Measurements from ENCODE around the gene GAB4. TPM values are rescaled to one million over a fixed set of nuclear protein-coding genes. Genes with fewer than 3 reads are reported as not detected.

The GAB4 gene
- total RNA-seq, 2 experiments from 2014 or later: not detected

DNA sequence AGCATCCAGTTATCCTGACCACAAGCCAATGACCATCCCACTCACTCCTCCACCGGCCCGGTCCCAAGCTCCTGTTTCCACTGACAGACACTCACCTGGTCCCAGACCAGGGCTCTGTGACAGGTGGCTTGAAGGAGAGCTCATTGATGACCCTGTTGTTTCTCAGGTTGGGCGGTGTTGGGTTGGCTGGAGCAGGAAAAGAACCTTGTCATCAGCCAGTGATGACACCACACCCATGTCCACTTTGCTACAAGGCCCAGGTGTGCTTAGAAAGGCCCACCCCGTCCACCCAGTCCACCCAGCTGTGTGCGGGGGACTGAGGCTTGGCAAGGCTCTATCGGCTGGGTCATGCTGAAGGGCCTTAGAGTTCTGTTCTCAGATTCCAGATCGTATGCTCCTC, 42.9 kb downstream of the GAB4 start:
- DNase-seq (no peak), ATAC-seq (ENCODE audit: poor library complexity) (no peak)
- ChIA-PET CTCF (no interaction called here), POLR2A (no interaction called here)
- no peaks in the 10 kb centered on the region for H3K27me3 ChIP-seq (ENCODE audit: control insufficient read depth in 1 of 2, insufficient read depth in 2 of 2, low read length in 2 of 2)
- TF ChIP-seq, protein P1, sequence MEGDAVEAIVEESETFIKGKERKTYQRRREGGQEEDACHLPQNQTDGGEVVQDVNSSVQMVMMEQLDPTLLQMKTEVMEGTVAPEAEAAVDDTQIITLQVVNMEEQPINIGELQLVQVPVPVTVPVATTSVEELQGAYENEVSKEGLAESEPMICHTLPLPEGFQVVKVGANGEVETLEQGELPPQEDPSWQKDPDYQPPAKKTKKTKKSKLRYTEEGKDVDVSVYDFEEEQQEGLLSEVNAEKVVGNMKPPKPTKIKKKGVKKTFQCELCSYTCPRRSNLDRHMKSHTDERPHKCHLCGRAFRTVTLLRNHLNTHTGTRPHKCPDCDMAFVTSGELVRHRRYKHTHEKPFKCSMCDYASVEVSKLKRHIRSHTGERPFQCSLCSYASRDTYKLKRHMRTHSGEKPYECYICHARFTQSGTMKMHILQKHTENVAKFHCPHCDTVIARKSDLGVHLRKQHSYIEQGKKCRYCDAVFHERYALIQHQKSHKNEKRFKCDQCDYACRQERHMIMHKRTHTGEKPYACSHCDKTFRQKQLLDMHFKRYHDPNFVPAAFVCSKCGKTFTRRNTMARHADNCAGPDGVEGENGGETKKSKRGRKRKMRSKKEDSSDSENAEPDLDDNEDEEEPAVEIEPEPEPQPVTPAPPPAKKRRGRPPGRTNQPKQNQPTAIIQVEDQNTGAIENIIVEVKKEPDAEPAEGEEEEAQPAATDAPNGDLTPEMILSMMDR (IDR thresholded peaks at IDR 0.05): no peak
- H3K36me3 ChIP-seq (ENCODE audit: insufficient read depth, low read length): no peaks in the 10 kb centered on the region
- no peaks in the 10 kb centered on the region for H3K36me3 Mint-ChIP-seq (ENCODE audit: low read depth)
- no peaks in the 10 kb centered on the region for H3K9me3 ChIP-seq (ENCODE audit: control insufficient read depth in 1 of 2, insufficient read depth in 1 of 2, low read length in 2 of 2)
- no peak overlapping the region for H3K27ac ChIP-seq (ENCODE audit: low read depth in 1 of 2, low read length in 2 of 2)
- H3K9me3 Mint-ChIP-seq: no peaks in the 10 kb centered on the region
- no peaks in the 10 kb centered on the region for H3K4me1 ChIP-seq (ENCODE audit: insufficient read depth, low read length)
- intact Hi-C loops (cut with DNase I, micrococcal nuclease): no loop called here
- no peak overlapping the region for H3K4me3 Mint-ChIP-seq
- no peak overlapping the region for H3K4me3 ChIP-seq (ENCODE audit: low read length)
- H3K4me1 Mint-ChIP-seq (ENCODE audit: low read depth): no peaks in the 10 kb centered on the region
- no peak overlapping the region for H3K27ac Mint-ChIP-seq
- H3K27me3 Mint-ChIP-seq: no peaks in the 10 kb centered on the region

DNA sequence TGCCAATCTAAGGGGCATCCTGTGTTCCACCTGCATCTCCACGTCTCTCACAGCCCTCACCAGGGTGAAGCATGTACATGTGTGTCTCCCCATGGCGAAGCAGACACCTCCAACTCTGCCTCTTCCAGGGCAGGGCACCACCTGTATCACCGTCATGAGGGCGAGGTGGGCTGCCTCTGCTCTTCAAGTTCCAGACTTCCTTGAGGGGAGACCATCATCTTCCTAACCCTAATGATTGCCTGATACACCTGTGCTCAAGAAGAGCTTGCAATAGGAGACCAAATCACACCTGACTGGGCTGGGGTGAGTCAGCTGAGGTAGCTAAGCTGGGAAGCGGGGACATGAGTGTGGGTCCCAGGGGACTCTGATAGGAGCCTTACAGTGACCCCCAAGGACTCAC, 43.7 kb downstream of the GAB4 start:
- ATAC-seq (ENCODE audit: poor library complexity) (no peak), DNase-seq (no peak)
- TF ChIP-seq, protein P1 (IDR thresholded peaks at IDR 0.05): no peak
- Histone ChIP-seq H3K27ac (ENCODE audit: low read depth in 1 of 2, low read length in 2 of 2) (no peak overlapping the region), H3K4me3 (ENCODE audit: low read length) (no peak overlapping the region), H3K4me1 (ENCODE audit: insufficient read depth, low read length) (no peaks in the 10 kb centered on the region), H3K9me3 (ENCODE audit: control insufficient read depth in 1 of 2, insufficient read depth in 1 of 2, low read length in 2 of 2) (no peaks in the 10 kb centered on the region), H3K27me3 (ENCODE audit: control insufficient read depth in 1 of 2, insufficient read depth in 2 of 2, low read length in 2 of 2) (no peaks in the 10 kb centered on the region), H3K36me3 (ENCODE audit: insufficient read depth, low read length) (no peaks in the 10 kb centered on the region)
- Mint-ChIP-seq H3K36me3 (ENCODE audit: low read depth) (no peaks in the 10 kb centered on the region), H3K4me3 (no peak overlapping the region), H3K27ac (no peak overlapping the region), H3K9me3 (no peaks in the 10 kb centered on the region), H3K4me1 (ENCODE audit: low read depth) (no peaks in the 10 kb centered on the region), H3K27me3 (no peaks in the 10 kb centered on the region)
- intact Hi-C loops (cut with DNase I, micrococcal nuclease): no loop called here
- ChIA-PET POLR2A (no interaction called here), CTCF (no interaction called here)

DNA sequence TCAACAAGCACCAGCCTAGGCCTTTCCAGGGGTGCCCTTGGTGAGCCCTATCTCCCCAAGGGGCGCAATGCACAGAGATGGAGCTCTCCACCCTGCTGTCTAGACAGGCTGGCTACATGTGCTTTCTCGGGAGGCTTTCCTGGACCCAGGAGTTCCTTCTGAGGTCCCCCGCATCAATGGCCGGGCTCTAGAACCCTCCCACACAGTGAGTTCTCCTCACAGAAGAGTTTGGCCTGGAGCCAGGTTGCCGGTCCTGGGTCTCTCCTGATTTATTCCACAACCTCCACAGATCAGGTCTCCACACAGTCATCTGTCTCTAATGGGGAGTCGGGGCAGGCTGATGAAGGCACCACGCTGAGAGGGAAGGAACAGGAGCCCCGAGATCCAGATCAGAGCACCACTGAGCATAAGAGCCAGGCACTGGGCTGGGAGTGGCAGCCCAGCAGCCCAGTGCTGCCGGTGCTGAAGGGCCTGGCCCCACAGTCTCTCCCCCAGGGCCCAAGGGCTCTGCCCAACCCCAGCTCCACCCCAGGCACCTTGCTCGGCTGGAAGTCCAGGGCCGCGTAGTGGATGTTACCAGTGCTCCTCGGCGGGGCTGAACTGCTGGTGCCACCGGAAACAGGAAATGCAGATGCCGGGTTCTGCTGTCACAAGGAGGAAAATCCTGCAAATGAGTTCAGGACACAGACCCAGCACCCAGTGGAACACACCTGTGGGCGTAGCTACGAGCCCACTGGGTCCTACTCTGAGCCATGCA, 44.7 kb downstream of the GAB4 start:
- Mint-ChIP-seq H3K4me1 (ENCODE audit: low read depth) (no peaks in the 10 kb centered on the region), H3K27me3 (no peaks in the 10 kb centered on the region), H3K36me3 (ENCODE audit: low read depth) (no peaks in the 10 kb centered on the region), H3K27ac (no peak overlapping the region), H3K4me3 (no peak overlapping the region), H3K9me3 (no peaks in the 10 kb centered on the region)
- H3K27ac ChIP-seq (ENCODE audit: low read depth in 1 of 2, low read length in 2 of 2): no peak overlapping the region
- H3K36me3 ChIP-seq (ENCODE audit: insufficient read depth, low read length): no peaks in the 10 kb centered on the region
- POLR2A ChIA-PET: no interaction called here
- CTCF ChIA-PET: no interaction called here
- ATAC-seq (ENCODE audit: poor library complexity) (no peak), DNase-seq (no peak)
- no peaks in the 10 kb centered on the region for H3K27me3 ChIP-seq (ENCODE audit: control insufficient read depth in 1 of 2, insufficient read depth in 2 of 2, low read length in 2 of 2)
- TF ChIP-seq, protein P1 (IDR thresholded peaks at IDR 0.05): no peak
- H3K4me1 ChIP-seq (ENCODE audit: insufficient read depth, low read length): no peaks in the 10 kb centered on the region
- H3K9me3 ChIP-seq (ENCODE audit: control insufficient read depth in 1 of 2, insufficient read depth in 1 of 2, low read length in 2 of 2): no peaks in the 10 kb centered on the region
- intact Hi-C loops (cut with DNase I, micrococcal nuclease): no loop called here
- H3K4me3 ChIP-seq (ENCODE audit: low read length): no peak overlapping the region
